T-helper 1 cell treated with Interleukin-12 subunit alpha and Interleukin-12 subunit beta and Interleukin-4 antibody, amounts not matched to agents 30 ng/mL and 1 ng/mL, for 36 hours (primary cell): ENCODE measurements around the gene IGFBP4. TPM values are rescaled to one million over a fixed set of nuclear protein-coding genes. Genes with fewer than 3 reads are reported as not detected.

Experiments used
- total RNA-seq: library from RNA; stranded (reverse); gene quantifications from 2 replicates; pipeline ENCODE4 v1.2.3, GENCODE V29; 2022

Gene IGFBP4
- total RNA-seq, 1 donor from 2014 or later: 75.5 TPM

Other genes starting within 250 kb of the IGFBP4 start
- gene WIPF2, start 224.1 kb upstream of the IGFBP4 start, total RNA-seq: 26.8 and 29.1 TPM in 2 replicates
- gene CDC6, start 155.6 kb upstream of the IGFBP4 start, total RNA-seq: 72.0 and 78.3 TPM in 2 replicates
- gene RARA, start 134.3 kb upstream of the IGFBP4 start, total RNA-seq: 27.7 and 28.8 TPM in 2 replicates
- gene GJD3, start 78.7 kb upstream of the IGFBP4 start, total RNA-seq: not detected in 2 replicates
- 269 and 270 TPM in 2 replicates for gene TOP2A, start 25.6 kb upstream of the IGFBP4 start, total RNA-seq
- gene TNS4, start 58.2 kb downstream of the IGFBP4 start, total RNA-seq: 14.2 and 15.7 TPM in 2 replicates
- gene CCR7, start 122.0 kb downstream of the IGFBP4 start, total RNA-seq: 169 and 171 TPM in 2 replicates
- 96.3 and 98.8 TPM in 2 replicates for gene SMARCE1, start 204.4 kb downstream of the IGFBP4 start, total RNA-seq
- gene KRT222, start 221.7 kb downstream of the IGFBP4 start, total RNA-seq: not detected in 2 replicates